HepG2 (cell line): ENCODE data around the gene CCR2. TPM values are rescaled to one million over a fixed set of nuclear protein-coding genes. Genes with fewer than 3 reads are reported as not detected.

Source experiments
- ATAC-seq: fragments of 200-7000 bp; cut with Tn5 transposase; 3 replicates; pipeline ENCODE4 v1.9.1; 2020; ENCODE audit warnings: mild to moderate bottlenecking, moderate library complexity
- BruUV-seq: library from RNA; stranded (reverse); fragments of 400-500 nt; replicated peaks from 2 replicates; lab custom pipeline; 2021; lab: Mats Ljungman, UMichigan
- CTCF ChIA-PET: fragments of 300-600 bp; formaldehyde crosslinking; extraction: SDS; loops from one replicate; lab custom pipeline; 2021; ENCODE audit warnings: low total read pairs, inconsistent platforms, low intra/inter-chr PET ratio; lab: Yijun Ruan, JAX
- POLR2A ChIA-PET: fragments of 350-600 bp; sonication (Branson Sonifier 250); formaldehyde crosslinking; loops from one replicate; lab custom pipeline; 2020; ENCODE audit warnings: antibody characterized with exemption, inconsistent platforms; lab: Yijun Ruan, JAX
- DNase-seq: peaks from one replicate; pipeline ENCODE4 v3.0.0-alpha.2; 2015; ENCODE audit warnings: low spot score
- FAIRE-seq: peaks from 3 replicates; lab custom pipeline; 2011; peaks lifted over from hg19 to GRCh38; lab: Jason Lieb, UNC
- H2AFZ ChIP-seq: one replicate; pipeline ENCODE4 v1.6.1; 2011; ENCODE audit warnings: low read length, inconsistent platforms
- H3K27ac ChIP-seq: fragments of 300-600 bp; 3 replicates; pipeline ENCODE4 v1.8.0; 2011; ENCODE audit warnings: mixed run types, mild to moderate bottlenecking, mixed read lengths, low read length, inconsistent platforms; ENCODE audit not compliant: insufficient read depth; ENCODE audit errors: extremely low read length
- H3K27me3 ChIP-seq, 2 experiments: fragments of 200-600 bp in 1 of 2; 2 replicates in 1 of 2; 3 replicates in 1 of 2; pipeline versions ENCODE4 v1.6.0 to v1.8.0; 2011; ENCODE audit warnings: low read length in 2 of 2, mild to moderate bottlenecking in 2 of 2, moderate library complexity in 2 of 2, inconsistent platforms in 1 of 2; ENCODE audit not compliant: insufficient read depth in 2 of 2, control insufficient read depth in 1 of 2
- H3K36me3 ChIP-seq, 2 experiments: fragments of 200-600 bp in 1 of 2; replicated peaks in 1 of 2; 2 replicates in 1 of 2; 3 replicates in 1 of 2; pipeline versions ENCODE4 v1.5.1 to v1.8.0; 2011; ENCODE audit warnings: low read length in 2 of 2, inconsistent platforms in 1 of 2; ENCODE audit not compliant: insufficient read depth in 2 of 2, control insufficient read depth in 1 of 2
- H3K4me1 ChIP-seq: 2 replicates; pipeline ENCODE4 v1.5.1; 2012; ENCODE audit warnings: low read length, inconsistent platforms; ENCODE audit not compliant: insufficient read depth
- H3K4me2 ChIP-seq: 2 replicates; pipeline ENCODE4 v1.6.0; 2011; ENCODE audit warnings: low read depth, low read length, inconsistent platforms
- H3K4me3 ChIP-seq, 3 experiments: fragments of 200-600 bp in 1 of 3; sonication (generic), shearing (Covaris generic) in 1 of 3; replicated peaks in 1 of 3; 2 replicates each; pipeline ENCODE4 v1.5.1; 2011 to 2016; ENCODE audit warnings: low read length in 3 of 3, inconsistent platforms in 2 of 3, low read depth in 2 of 3, mild to moderate bottlenecking in 2 of 3, control low read depth in 1 of 3, mixed read lengths in 1 of 3; ENCODE audit not compliant: insufficient read depth in 1 of 3
- H3K79me2 ChIP-seq: one replicate; pipeline ENCODE4 v1.6.1; 2011; ENCODE audit warnings: low read length, inconsistent platforms; ENCODE audit not compliant: insufficient read depth
- H3K9ac ChIP-seq: 2 replicates; pipeline ENCODE4 v1.6.0; 2011; ENCODE audit warnings: mild to moderate bottlenecking, low read depth, low read length, inconsistent platforms; ENCODE audit not compliant: insufficient read depth
- H3K9me3 ChIP-seq: 2 replicates; pipeline ENCODE4 v1.5.1; 2012; ENCODE audit warnings: mild to moderate bottlenecking, low read length
- H4K20me1 ChIP-seq: 2 replicates; pipeline ENCODE4 v1.6.0; 2011; ENCODE audit warnings: inconsistent platforms, mild to moderate bottlenecking, low read length, moderate library complexity; ENCODE audit not compliant: insufficient read depth
- ATF7 ChIP-seq, 2 experiments: fragments of 450-650 bp in 1 of 2; sonication (generic) in 1 of 2; formaldehyde crosslinking in 1 of 2; IDR thresholded peaks; 2 replicates each; pipeline versions ENCODE4 v1.4.0 to v1.6.1; 2016 to 2020; ENCODE audit warnings: antibody characterized with exemption in 1 of 2, mild to moderate bottlenecking in 1 of 2, missing genetic modification reagents in 1 of 2
- CEBPB ChIP-seq: IDR thresholded peaks from 2 replicates; pipeline ENCODE4 v1.6.1; 2011; ENCODE audit warnings: low read depth, low read length, improper control_type of control experiment, borderline replicate concordance
- GABPB1 ChIP-seq: IDR thresholded peaks from 2 replicates; pipeline ENCODE4 v1.6.1; 2016; ENCODE audit warnings: mild to moderate bottlenecking, missing genetic modification reagents, moderate library complexity, missing compliant biosample characterization
- GPN1 ChIP-seq: sonication (generic); formaldehyde crosslinking; IDR thresholded peaks from 2 replicates; pipeline ENCODE4 v1.5.1; 2020; ENCODE audit warnings: missing genetic modification reagents, borderline replicate concordance
- HNF4A ChIP-seq: sonication (generic); formaldehyde crosslinking; IDR thresholded peaks from 2 replicates; pipeline ENCODE4 v1.4.0; 2020; ENCODE audit warnings: missing genetic modification reagents
- ZFX ChIP-seq: sonication (generic); formaldehyde crosslinking; IDR thresholded peaks from 2 replicates; pipeline ENCODE4 v1.4.0; 2020; ENCODE audit warnings: mild to moderate bottlenecking, low read depth, missing genetic modification reagents, moderate library complexity
- ZNF7 ChIP-seq: IDR thresholded peaks from 2 replicates; pipeline ENCODE4 v1.6.1; 2016; ENCODE audit warnings: missing biosample characterization, missing genetic modification reagents
- ZNF704 ChIP-seq: sonication (generic); formaldehyde crosslinking; IDR thresholded peaks from 2 replicates; pipeline ENCODE4 v1.8.1; 2023; ENCODE audit warnings: mild to moderate bottlenecking, inconsistent platforms, moderate library complexity, missing genetic modification reagents, borderline replicate concordance
- WGBS: methylation state at CpG from one replicate; pipeline ENCODE4 v1.1.6; 2017; ENCODE audit warnings: low lambda C conversion rate; 5-methylcytosine and 5-hydroxymethylcytosine counted together
- in situ Hi-C: cut with HindIII; loops from 2 replicates; pipeline ENCODE4 v1.10.0; 2017; ENCODE audit warnings: low pct_unique_long_range_greater_than_20kb; ENCODE audit not compliant: extremely low pct_ligation_motif_present
- intact Hi-C: fragments of 100-400 bp; cut with micrococcal nuclease; formaldehyde crosslinking; loops from one replicate; pipeline ENCODE4 v1.10.0; 2022; ENCODE audit not compliant: unreplicated experiment
- polyA plus RNA-seq, 8 experiments: library from polyadenylated mRNA; depleted of rRNA in 3 of 8; stranded (reverse) in 7 of 8; unstranded in 1 of 8; fragments of >200 nt; fragmentation: Illumina TruSeq in 4 of 8; extraction: Trizol in 4 of 8; gene quantifications; 2 replicates each; pipeline versions ENCODE4 v1.2.1 to v1.2.3, GENCODE V29; 2011 to 2016; ENCODE audit warnings: low read depth in 4 of 8, missing spikeins in 1 of 8, mixed read lengths in 1 of 8; ENCODE audit not compliant: insufficient read depth in 1 of 8
- total RNA-seq, 5 experiments: library from RNA; depleted of rRNA; stranded (reverse); fragments of >200 nt; fragmentation: Illumina TruSeq; extraction: Trizol; gene quantifications; 2 replicates each; pipeline ENCODE4 v1.2.3, GENCODE V29; 2016; ENCODE audit warnings: low read depth in 1 of 5
- TF ChIP-seq, protein P1 (sequence below): sonication (generic); formaldehyde crosslinking; IDR thresholded peaks from 2 replicates; pipeline ENCODE4 v1.4.0; 2020; ENCODE audit warnings: missing genetic modification reagents
- TF ChIP-seq, protein P2 (sequence below): sonication (generic); formaldehyde crosslinking; IDR thresholded peaks from 2 replicates; pipeline ENCODE4 v1.5.1; 2020; ENCODE audit warnings: missing genetic modification reagents, mild to moderate bottlenecking, borderline replicate concordance

CCR2 gene
- total and polyA plus RNA-seq, 2 of the 13 experiments (the other 11 are each of a cell fraction or from before 2014, with no cell fraction given) = not detected

DNA sequence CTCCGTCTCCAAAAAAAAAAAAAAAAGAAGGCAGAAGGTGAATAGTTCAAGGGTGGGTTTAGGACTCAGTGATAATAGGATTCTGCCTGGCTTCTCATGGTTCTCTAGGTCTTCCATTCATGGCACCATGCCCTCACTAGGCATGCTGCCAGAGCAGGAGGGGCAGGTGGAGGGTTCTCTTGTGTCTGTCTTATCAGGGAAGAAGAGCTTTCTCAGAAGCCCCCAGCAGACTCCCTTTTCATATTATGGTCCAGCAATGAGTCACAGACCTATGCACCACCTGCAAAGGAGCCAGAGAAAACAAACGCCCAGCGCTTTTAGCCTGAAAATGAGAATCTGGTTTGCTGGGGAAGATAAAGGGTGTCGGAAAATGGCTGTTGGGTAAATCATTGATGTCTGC, 3.0 kb downstream of the CCR2 start (continued):
- TF ChIP-seq ATF7 (IDR thresholded peaks at IDR 0.05) = no peak
- no peak for TF ChIP-seq ATF7 (CRISPR knock-in tag; IDR thresholded peaks at IDR 0.05)
- no peak for TF ChIP-seq HNF4A (CRISPR knock-in tag)
- TF ChIP-seq ZNF7 (CRISPR knock-in tag) = no peak
- TF ChIP-seq, protein P1, sequence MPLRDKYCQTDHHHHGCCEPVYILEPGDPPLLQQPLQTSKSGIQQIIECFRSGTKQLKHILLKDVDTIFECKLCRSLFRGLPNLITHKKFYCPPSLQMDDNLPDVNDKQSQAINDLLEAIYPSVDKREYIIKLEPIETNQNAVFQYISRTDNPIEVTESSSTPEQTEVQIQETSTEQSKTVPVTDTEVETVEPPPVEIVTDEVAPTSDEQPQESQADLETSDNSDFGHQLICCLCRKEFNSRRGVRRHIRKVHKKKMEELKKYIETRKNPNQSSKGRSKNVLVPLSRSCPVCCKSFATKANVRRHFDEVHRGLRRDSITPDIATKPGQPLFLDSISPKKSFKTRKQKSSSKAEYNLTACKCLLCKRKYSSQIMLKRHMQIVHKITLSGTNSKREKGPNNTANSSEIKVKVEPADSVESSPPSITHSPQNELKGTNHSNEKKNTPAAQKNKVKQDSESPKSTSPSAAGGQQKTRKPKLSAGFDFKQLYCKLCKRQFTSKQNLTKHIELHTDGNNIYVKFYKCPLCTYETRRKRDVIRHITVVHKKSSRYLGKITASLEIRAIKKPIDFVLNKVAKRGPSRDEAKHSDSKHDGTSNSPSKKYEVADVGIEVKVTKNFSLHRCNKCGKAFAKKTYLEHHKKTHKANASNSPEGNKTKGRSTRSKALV (CRISPR knock-in tag) = no peak
- TF ChIP-seq CEBPB = no peak
- TF ChIP-seq GABPB1 = no peak

DNA sequence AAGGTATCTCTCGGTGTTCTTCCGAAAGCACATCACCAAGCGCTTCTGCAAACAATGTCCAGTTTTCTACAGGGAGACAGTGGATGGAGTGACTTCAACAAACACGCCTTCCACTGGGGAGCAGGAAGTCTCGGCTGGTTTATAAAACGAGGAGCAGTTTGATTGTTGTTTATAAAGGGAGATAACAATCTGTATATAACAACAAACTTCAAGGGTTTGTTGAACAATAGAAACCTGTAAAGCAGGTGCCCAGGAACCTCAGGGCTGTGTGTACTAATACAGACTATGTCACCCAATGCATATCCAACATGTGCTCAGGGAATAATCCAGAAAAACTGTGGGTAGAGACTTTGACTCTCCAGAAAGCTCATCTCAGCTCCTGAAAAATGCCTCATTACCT, 4.6 kb downstream of the CCR2 start:
- H3K4me2 ChIP-seq = no peak overlapping the region
- H3K9ac ChIP-seq = no peak overlapping the region
- ATAC-seq = no peak
- in situ Hi-C loops = no loop called here
- H2AFZ ChIP-seq = no peak overlapping the region
- intact Hi-C loops = no loop called here
- no TSS peak for BruUV-seq
- no peak for DNase-seq
- ChIA-PET CTCF (no interaction called here), POLR2A (no interaction called here)
- H3K4me3 ChIP-seq = no peak overlapping the region
- WGBS = 40% methylated on average over 6 of the region's 6 CpGs
- no peaks in the 10 kb centered on the region for H3K36me3 ChIP-seq
- H3K9me3 ChIP-seq = no peaks in the 10 kb centered on the region
- peaks cover 0 to 9% of the 10 kb centered on the region in 2 experiments; a peak in 2 of 5 replicates for H3K27me3 ChIP-seq
- H3K79me2 ChIP-seq = no peaks in the 10 kb centered on the region
- no peak overlapping the region for H3K27ac ChIP-seq
- no peaks in the 10 kb centered on the region for H4K20me1 ChIP-seq
- H3K4me1 ChIP-seq = no peaks in the 10 kb centered on the region
- no peak for FAIRE-seq
- TF ChIP-seq GPN1 (CRISPR knock-in tag) (no peak), ZFX (CRISPR knock-in tag) (no peak), ZNF704 (CRISPR knock-in tag) (no peak)
- TF ChIP-seq, protein P2, sequence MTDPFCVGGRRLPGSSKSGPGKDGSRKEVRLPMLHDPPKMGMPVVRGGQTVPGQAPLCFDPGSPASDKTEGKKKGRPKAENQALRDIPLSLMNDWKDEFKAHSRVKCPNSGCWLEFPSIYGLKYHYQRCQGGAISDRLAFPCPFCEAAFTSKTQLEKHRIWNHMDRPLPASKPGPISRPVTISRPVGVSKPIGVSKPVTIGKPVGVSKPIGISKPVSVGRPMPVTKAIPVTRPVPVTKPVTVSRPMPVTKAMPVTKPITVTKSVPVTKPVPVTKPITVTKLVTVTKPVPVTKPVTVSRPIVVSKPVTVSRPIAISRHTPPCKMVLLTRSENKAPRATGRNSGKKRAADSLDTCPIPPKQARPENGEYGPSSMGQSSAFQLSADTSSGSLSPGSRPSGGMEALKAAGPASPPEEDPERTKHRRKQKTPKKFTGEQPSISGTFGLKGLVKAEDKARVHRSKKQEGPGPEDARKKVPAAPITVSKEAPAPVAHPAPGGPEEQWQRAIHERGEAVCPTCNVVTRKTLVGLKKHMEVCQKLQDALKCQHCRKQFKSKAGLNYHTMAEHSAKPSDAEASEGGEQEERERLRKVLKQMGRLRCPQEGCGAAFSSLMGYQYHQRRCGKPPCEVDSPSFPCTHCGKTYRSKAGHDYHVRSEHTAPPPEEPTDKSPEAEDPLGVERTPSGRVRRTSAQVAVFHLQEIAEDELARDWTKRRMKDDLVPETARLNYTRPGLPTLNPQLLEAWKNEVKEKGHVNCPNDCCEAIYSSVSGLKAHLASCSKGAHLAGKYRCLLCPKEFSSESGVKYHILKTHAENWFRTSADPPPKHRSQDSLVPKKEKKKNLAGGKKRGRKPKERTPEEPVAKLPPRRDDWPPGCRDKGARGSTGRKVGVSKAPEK (CRISPR knock-in tag) = no peak
